ENCODE data around the gene METRN. TPM values are rescaled to one million over a fixed set of nuclear protein-coding genes. Genes with fewer than 3 reads are reported as not detected.

METRN gene
- 56.1 and 60.4 TPM in 2 replicates for total RNA-seq

DNA sequence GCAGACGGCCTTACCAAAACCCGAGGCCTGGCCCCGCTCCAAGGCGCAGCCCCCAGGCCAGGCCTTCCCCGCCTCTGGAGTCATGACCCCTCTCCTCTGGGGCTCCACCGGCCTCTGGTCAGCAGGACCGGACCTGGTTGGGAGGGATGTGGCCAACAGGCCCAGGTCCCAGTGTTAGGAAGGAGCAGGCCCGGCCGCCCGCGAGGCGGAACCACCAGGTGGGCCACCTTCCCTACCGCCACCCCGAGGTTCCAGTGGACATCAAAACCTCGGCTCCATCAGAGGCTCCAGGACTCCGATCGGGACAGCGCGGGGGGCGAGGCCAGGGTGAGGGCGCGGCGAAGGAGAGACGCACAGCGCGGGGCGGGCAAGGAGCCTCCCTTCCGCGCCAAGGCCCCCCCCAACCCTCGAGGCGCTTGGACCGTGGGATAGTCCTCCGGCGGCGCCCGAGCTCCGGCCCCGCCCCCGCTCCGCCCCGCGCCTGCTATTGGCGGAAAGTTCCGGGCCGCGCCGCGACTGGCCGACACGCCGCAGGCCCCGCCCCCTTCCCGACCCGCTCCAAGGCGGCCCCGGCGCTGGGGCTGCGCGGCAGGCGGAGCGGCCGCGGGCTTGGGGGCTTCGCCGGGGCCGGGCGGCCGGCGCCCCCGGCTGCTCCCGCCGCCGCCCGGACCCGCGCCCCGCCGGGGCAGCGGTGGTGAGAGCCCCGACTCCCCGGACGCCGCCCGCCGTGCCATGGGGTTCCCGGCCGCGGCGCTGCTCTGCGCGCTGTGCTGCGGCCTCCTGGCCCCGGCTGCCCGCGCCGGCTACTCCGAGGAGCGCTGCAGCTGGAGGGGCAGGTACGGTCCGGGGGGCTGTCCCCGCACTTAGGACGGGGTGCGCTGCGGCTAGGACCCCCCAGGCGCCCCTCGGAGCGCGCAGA is at the start of gene METRN:
Gene METRN (plus strand): TSS at position 561 of the 919 bp plus-strand sequence. CDS start 172 bp downstream, at position 733.

DNA sequence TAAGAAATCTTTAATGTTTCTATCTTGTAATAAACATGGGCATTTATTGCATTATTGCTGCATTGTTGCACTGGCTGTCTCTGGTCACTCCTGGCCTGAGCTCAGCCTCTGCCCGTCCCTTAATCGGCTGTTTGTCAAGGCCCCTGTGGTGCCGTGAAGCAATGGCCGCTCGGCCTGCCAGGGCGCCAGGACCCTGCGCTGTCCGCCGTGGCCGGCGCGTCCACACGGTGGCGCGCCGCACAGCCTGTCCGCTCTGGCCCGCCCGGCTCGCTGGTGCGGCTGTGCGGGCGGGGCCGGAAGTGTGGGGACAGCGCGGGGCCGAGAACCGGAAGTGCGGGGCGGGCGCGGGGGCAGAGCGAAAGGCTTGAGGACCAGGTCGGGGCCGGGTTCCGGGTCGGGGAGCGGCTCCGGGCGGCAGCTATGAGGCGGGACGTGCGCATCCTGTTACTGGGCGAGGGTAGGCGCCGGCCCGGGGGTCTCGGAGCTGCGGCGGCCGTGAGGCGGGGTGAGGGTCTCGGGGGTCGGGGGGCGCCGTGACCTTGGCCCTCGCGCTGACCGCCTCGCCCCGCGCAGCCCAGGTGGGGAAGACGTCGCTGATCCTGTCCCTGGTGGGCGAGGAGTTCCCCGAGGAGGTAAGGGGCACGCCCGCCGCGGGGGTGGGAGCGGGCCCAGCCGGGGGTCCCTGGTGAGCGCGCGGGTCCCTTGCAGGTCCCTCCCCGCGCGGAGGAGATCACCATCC is 47.0 kb upstream of the METRN start, which contains the start of gene RHOT2:
Gene RHOT2 (plus strand): TSS at position 353 of the 739 bp plus-strand sequence. CDS start 68 bp downstream, at position 421.

DNA sequence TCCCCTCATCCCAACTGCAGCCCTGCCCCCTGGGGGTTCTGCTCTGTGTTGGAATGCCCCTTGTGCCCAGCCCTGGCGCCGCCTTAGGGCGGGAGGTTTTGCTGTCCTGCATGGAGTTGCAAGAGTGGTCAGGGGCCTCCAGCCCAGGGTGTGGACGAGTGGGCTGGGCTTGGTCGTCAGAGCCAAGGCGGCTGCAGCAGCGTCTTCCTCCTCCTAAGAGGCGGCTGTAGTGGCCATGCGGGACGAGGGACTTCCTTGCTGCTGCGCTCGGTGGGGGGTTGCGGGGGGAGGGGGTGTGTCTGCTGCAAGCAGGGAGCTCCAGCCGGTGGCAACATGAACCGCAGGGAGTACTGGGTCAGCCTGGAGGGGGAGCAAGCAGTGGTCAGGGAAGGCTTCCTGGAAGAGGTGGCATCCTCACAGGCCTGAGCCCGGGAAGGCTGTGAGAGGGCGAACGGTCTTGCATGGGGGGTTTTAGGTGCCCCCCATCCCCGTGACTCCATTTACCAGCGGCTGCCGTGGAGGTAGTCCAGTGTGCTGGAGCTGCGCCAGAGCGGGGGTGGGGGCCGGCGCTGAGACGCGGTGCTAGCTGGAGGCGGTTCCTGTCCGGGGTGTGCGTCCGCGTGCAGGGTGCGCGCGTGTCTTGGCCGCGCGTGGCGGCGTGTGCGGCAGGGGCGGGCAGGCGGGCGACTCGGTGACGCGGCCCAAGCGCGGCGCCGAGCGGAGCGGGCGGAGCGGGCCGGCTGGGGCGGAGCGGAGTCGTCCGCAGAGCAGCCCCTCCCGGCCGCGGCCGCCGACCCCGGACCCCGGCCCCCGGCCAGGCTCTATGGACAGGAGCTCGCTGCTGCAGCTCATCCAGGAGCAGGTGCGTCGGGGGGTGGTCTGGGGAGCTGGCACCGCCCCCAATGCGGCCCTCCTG is 39.7 kb upstream of the METRN start, which contains the start of gene RHBDL1:
Gene RHBDL1 (plus strand): TSS at position 704 of the 916 bp plus-strand sequence. CDS start 120 bp downstream, at position 824.

DNA sequence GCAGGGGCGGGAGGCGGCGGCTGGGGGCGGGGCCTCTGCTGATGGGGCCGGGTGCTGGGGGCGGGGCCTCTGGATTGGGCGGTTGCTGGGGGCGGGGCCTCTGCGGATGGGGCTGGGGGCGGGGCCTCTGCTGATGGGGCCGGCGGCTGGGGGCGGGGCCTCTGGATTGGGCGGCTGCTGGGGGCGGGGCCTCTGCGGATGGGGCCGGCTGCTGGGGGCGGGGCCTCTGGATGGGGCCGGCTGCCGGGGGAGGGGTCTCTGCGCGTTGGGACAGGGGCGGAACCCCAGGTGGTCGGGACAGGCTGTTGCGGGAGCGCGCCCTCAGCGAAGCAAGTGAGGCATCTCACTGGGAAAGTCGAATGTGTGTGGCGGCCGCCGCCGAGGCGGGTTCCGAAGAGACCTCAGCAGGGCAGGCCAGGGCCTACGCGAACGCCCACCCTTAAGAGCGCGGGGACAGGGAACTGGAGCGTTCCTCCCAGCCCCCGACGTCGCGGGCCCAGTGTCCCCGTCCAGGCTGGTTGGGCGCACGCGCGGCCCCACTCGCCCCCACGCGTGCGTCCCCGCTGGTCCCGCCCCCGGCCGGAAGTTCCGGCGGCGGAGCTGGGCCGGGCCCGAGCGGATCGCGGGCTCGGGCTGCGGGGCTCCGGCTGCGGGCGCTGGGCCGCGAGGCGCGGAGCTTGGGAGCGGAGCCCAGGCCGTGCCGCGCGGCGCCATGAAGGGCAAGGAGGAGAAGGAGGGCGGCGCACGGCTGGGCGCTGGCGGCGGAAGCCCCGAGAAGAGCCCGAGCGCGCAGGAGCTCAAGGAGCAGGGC is 34.9 kb upstream of the METRN start, which contains the start of gene STUB1:
Gene STUB1 (plus strand): TSS at position 597 of the 811 bp plus-strand sequence. CDS start 116 bp downstream, at position 713.

DNA sequence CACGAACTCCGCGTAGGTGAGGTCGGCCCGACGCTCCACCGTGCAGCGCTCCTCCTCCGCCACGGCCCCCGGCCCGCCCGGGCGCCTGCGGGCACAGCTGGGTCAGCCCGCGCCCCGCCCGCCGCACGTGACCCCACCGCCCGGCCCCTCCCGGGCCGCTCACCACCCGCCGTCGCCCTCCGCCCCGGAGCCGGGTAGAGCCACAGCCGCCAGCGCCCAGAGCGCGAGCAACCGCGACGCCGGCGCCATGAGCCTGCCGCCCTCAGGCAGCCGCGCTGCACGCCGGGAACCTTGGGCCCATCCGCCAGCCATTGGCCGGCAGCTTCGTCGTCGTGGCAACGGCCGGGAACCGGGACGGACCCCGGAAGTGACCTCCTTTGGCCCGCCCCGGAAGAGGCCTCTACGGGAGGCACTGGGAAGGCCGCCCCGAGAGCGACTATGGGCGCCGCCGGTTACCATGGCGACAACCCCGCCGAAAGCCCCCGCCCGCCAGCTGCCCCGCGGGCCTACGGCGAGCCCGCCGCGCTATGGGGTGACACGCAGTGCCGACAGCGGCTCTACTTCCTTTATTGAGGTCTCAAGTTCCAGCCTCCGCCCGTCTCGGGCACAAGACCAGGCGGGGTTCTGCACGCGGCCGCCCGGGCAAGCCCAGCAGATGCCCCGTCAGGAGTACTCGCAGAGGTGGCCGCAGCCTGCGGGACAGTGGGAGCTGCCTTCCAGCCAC is 30.7 kb upstream of the METRN start, which contains the start of gene JMJD8:
Gene JMJD8 (minus strand): TSS at position 264 of the 724 bp plus-strand sequence. CDS start 15 bp downstream, at position 249.

DNA sequence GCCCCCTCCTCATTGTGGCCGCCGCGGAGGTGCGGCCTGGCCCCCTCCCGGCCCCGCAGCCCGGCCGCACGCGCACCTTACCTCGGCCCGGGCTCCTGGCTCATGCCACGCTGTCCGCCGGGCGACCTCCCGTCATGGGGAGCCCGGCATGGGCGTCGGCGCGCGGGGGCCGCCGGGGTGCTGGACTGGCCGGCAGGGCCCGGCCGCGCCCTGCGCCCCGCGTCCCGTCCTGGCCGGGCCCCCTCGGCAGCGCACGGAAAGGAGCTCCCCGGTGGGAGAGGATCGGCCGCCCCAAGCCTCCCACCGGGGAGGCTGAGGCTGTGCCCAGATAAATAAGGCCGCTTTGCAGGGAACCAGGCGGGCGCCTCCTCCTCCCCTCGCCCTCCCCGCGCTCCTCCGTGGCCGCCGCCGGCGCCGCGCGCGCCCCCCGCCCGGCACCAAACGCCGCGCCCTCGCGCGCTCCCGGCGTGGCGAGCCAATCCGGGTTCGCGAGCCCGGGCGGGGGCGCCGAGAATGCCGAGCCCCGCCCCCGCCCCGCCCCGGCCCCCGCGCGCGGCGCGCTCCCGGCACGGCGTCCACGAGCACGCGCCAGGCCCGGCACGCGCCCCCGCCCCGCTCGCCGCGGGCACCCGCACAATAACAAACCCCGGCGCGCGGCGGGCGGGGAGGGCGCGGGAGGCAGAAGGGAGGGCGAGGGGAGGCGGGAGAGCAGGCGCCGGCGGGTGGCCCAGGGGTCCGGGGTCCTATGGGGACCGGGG is 9.3 kb upstream of the METRN start, which contains the start of gene FBXL16:
Gene FBXL16 (minus strand): TSS at position 371 of the 758 bp plus-strand sequence. CDS start 8,396 bp downstream, outside the sequence.

DNA sequence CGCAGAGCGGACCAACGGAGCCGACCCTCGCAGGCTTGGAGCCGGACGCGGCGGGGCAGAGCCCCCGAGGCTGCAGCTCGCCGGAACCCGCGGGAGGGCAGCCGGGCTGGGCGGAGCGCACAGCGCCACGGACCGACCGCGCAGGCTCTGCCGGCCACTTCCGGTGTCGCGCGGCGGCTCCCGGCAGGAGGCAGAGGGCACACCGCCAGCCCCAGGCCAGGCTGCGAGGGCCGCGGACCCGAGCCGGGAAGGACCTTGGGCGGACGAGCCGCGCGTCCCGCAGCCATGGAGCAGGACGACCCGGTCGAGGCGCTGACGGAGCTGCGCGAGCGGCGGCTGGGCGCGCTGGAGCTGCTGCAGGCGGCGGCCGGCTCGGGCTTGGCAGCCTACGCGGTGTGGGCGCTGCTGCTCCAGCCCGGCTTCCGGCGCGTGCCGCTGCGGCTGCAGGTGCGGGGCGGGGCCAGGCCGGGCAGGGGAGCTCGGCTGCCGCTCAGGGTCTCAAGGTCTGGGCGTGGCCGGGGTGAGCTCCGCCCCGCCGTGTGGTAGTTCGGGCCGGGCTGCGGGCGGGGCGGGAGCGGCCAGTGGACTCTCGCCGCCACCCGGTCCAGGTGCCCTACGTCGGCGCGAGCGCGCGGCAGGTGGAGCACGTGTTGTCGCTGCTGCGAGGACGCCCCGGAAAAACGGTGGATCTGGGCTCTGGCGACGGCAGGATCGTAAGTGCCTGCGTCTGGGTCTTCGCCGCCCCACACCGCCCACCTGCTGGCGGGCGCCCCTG is 6.3 kb downstream of the METRN start, which contains the start of gene ANTKMT:
Gene ANTKMT (plus strand): TSS at position 157 of the 775 bp plus-strand sequence. CDS start 129 bp downstream, at position 286.

DNA sequence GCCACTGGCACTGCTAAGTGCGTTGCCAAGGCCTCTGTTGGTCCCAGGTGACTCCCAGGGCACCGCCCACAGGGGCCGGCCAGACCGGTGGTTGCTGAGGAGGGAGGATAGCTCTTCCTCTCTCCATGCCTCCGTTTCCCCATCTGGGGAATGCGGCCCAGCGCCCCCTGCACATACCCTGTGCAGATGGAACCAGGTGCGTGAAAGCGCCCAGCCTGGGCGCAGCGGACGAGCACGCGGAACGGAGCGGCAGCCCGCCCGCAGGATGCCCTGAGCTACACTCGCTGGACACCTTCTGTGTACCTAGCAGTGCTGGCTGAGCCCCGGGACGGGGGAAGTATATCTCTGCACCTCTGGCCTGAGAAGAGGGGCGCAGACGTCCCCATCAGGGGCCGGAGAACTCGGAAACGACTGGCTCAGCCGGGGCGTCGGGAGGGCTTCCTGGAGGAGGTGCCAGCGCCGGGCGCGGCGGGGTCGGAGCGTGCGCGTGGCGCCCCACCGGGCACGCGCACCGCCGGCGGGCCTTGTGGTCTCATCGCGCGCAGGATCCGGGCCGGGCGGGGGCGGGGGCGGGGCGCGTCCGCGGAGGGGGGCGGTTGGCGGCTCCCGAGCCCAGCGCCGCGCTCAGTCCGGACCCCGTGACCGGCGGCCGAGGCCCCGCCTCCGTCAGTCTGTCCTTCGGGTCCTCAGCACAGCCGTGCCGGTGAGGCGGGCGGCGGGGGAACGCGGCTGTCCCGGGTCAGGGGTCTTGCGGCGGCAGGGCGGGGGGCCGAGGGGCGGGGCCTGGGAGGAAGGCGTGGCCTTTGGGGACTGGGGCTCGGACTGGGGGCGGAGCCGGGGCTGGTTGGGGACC is 11.7 kb downstream of the METRN start, which contains the start of the genes CCDC78 and HAGHL:
Gene CCDC78 (minus strand): TSS at position 6 of the 853 bp plus-strand sequence. CDS start 76 bp downstream, outside the sequence.
Gene HAGHL (plus strand): TSS at position 669 of the 853 bp plus-strand sequence. CDS start 404 bp downstream, outside the sequence.

DNA sequence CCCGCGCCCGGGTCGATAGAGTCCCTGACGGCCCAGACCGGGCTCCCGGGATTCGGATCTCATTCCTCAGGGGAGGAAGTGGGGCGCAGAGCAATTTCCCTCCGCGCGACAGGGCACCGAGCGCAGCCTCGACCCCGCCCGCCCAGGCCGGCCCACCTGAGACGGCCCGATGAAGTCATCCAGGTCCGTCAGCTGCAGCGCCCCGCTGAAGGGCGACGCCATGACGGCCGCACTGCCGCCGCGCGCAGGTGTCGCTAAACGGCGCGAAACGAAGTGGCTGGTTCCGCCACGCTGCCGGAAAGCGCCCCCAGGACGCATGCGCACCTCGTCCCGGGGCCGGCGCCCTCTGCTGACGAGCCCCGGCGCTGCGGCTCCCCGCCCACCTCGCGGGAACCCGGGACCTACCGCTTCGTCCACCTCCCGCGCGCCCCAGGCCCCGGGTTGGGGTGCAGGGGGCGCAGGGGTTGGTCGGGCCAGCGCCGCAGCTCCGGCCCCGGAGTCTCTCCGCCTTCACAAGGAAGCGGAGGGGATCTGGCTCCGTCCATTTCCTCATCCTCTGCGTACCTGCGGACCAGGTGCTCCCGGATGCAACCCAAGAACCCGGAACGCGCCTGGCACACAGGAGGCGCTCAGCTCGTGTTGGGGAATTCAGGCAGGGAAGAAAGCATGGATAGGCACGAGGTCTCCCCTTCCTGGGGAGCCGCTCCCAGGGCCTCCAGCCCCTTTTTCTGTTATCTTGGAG is 26.0 kb downstream of the METRN start, which contains the start of gene CIAO3:
Gene CIAO3 (minus strand): TSS at position 234 of the 742 bp plus-strand sequence. CDS start 12 bp downstream, at position 222.

DNA sequence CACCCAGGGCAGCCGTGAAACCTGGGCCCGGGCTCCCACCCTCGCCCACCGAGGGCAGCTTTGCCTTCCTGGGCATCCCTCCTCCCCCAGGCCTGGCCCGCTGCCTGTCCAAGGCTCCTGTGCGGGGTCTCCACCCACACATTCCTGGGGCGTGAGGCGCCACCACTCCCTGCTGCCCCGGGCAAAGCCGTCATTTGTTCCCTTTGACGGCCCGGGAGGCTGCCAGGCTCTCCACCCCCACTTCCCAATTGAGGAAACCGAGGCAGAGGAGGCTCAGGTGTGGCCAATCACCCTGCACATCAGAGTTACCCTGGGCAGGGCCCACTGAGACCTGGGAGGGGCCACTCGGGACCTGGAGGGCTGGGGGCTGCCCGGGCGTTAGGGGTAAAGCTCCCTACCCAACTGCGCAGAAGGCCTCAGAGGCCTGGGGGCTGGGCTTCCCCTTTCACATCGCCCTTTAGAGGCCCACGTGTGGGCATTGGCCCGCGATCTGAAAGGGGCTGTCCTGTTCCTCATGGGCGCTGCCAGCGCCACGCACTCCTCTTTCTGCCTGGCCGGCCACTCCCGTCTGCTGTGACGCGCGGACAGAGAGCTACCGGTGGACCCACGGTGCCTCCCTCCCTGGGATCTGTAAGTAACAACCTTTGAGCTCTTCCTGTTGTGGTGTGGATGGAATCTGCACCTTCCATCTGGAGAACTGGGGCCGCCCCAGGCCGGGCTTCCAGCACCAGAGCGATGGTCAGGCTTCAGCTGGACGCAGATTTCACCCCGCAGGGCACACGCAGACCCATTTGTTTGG is 45.8 kb downstream of the METRN start, which contains the start of gene MSLN:
Gene MSLN (plus strand): TSS at position 190 of the 799 bp plus-strand sequence. CDS start 1,947 bp downstream, outside the sequence.

Other genes starting within 250 kb of the METRN start
- gene CAPN15, start 187.4 kb upstream of the METRN start, total RNA-seq: 25.1 and 42.8 TPM in 2 replicates
- gene PRR35, start 154.7 kb upstream of the METRN start, total RNA-seq: 0.11 and 0.39 TPM in 2 replicates
- 0.33 and 0.39 TPM in 2 replicates for gene NHLRC4, start 148.1 kb upstream of the METRN start, total RNA-seq
- 27.2 and 36.5 TPM in 2 replicates for gene PIGQ, start 145.2 kb upstream of the METRN start, total RNA-seq
- gene RAB40C, start 125.1 kb upstream of the METRN start, total RNA-seq: 13.7 and 19.0 TPM in 2 replicates
- under 0.01 and 0.33 TPM in 2 replicates for gene WFIKKN1, start 84.1 kb upstream of the METRN start, total RNA-seq
- gene METTL26, start 78.8 kb upstream of the METRN start, total RNA-seq: 86.0 and 133 TPM in 2 replicates
- gene MCRIP2, start 73.3 kb upstream of the METRN start, total RNA-seq: 10.6 and 15.9 TPM in 2 replicates
- 15.4 and 24.3 TPM in 2 replicates for gene WDR90, start 65.8 kb upstream of the METRN start, total RNA-seq
- 53.0 and 62.8 TPM in 2 replicates for gene RHOT2, start 47.0 kb upstream of the METRN start, total RNA-seq
- gene RHBDL1, start 39.4 kb upstream of the METRN start, total RNA-seq: 1.1 and 1.2 TPM in 2 replicates
- 91.0 and 98.5 TPM in 2 replicates for gene STUB1, start 34.7 kb upstream of the METRN start, total RNA-seq
- gene JMJD8, start 30.8 kb upstream of the METRN start, total RNA-seq: 53.4 and 76.8 TPM in 2 replicates
- gene WDR24, start 24.7 kb upstream of the METRN start, total RNA-seq: 13.3 and 15.4 TPM in 2 replicates
- 0.11 TPM in 1 of 2 replicates, not detected in the other for gene FBXL16, start 9.3 kb upstream of the METRN start, total RNA-seq
- gene ANTKMT, start 6.0 kb downstream of the METRN start, total RNA-seq: 29.1 and 37.8 TPM in 2 replicates
- gene CCDC78, start 11.3 kb downstream of the METRN start, total RNA-seq: 2.3 and 5.5 TPM in 2 replicates
- gene HAGHL, start 12.0 kb downstream of the METRN start, total RNA-seq: 17.0 and 21.2 TPM in 2 replicates
- 45.2 and 53.8 TPM in 2 replicates for gene CIAO3, start 25.9 kb downstream of the METRN start, total RNA-seq
- gene MSLN, start 45.6 kb downstream of the METRN start, total RNA-seq: 50.2 and 139 TPM in 2 replicates
- gene RPUSD1, start 73.3 kb downstream of the METRN start, total RNA-seq: 29.4 and 40.1 TPM in 2 replicates
- 22.1 and 27.1 TPM in 2 replicates for gene CHTF18, start 73.5 kb downstream of the METRN start, total RNA-seq
- gene GNG13, start 85.6 kb downstream of the METRN start, total RNA-seq: 0.39 TPM in 1 of 2 replicates, not detected in the other